Stimulated activated CD4-positive, alpha-beta T cell treated with anti-CD3 and anti-CD28 coated beads, Interleukin-12 subunit alpha, Interleukin-12 subunit beta, amount 100 ng/mL, for 4 hours (primary cell): Measurements from ENCODE around the gene AKAP7.
"Not testable (repeated sequence)": the region's sequence is repeated elsewhere in the genome, so short reads cannot be mapped to it uniquely, and the experiment has no call there.

Experiments
- DNase-seq: peaks from one replicate; pipeline ENCODE4 v3.0.0-alpha.2; 2020

Gene AKAP7

DNA sequence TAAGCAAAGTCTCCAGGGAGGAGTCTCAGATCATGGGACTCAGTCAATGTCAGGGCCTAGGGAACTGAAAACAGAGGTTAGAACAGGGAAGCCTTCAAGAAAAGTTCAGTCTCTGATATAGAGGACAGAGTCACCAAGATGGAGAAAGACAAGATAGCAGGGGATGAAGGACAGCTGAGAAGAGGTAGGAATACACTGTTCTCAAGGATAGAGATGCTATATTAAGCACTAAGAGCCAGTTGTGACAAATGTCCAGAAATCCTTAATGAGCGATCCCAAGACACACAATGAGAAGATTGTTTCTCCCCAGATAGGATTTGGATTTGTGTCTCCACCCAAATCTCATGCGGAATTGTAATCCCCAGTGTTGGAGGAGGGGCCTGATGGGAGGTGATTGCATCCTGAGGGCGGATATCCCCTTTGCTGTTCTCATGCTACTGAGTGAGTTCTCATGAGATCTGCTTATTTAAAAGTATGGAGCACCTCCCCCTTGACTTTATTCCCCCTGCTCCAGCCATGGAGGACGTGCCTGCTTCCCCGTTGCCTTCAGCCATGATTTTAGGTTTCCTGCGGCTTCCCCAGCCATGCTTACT is 168.2 kb downstream of the AKAP7 start:
- no peak for DNase-seq

DNA sequence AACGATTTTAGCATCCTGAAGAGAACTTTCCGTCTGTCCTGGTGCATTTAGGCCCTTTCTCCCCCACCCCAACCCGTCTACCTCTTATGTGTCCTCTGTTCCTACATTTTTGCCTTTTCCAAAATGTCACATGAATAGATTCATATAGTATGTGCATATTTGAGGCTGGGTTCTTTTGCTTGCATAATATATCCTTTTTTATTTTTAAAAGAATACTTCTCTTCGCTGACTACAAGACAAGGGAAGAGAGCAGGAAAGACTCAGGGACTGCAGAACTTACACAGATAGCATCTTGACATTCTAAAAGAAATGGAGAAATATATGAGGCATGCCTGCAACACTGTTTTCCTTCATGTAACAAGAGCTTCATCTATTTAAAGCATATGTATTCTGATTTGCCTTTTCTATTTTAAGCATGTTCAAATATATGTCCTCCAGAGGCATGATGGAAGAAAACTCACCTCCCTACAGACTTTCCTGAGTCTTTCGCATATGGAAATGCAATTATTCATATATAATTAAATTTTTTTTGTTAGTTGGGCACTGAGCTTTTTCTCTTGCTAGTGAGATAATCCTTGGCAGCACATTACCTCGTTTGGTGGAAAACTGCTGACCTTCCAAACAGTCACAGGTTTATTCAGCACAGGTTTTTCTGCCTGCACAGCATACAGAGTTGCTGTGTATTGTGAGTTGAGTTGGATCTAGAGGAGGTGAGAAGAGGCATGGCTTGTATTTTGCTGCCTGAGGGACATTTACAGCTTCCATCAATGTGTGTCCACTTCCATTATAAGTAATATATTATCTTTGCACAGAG is 170.0 kb downstream of the AKAP7 start:
- DNase-seq, result no peak

DNA sequence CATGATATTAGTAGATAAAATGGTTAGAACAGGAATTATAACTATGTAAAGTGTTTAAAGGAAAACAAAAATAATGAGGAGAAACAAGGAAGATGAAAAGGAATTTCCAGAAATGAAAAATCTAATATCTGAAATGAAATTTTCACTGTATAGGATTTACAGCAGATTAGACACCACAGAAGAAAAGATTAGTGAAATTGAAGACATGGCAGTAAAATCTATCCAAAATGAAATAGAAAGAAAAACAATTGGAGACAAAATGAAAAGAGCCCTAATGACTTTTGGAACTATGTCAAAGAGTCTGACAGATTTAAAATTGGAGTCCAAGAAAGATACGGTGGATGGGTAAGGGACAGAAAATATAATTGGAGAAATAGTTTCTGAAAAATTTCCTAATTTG is 174.2 kb downstream of the AKAP7 start:
- DNase-seq, result no peak

DNA sequence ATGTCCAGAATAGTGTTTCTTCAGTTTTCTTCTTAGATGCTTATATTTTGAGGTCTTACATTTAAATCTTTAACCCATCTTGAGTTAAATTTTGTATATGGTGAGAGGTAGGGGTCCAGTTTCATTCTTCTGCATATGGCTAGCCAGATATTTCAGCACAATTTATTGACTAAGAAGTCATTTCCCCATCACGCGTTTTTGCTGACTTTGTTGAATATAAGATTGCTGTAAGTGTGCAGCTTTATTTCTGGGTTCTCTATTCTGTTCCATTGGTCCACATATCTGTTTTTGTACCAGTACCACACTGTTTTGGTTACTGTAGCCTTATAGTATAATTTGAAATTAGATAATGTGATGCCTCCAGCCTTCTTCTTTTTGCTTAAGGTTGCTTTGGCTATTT is 179.6 kb downstream of the AKAP7 start:
- DNase-seq, result no peak

DNA sequence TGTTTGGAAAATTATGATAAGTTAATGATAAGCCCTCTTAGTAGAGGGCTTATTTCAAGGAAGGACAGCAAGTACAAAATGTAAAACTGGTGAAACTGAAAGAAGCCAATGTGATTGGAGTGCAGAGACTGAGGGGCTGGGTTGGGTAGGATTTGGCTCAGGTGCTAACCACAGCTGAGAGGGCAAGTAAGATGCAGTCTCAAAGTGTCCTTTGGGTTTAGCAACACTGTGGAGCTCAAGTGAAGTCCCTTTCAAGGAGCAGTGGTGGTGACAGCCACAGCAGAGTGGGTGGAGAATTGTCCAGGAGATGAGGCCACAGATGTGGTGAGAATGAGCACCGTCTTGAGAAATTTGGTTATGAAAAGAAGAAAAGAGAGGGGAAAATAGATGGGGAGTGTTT is 181.4 kb downstream of the AKAP7 start:
- DNase-seq, result no peak

DNA sequence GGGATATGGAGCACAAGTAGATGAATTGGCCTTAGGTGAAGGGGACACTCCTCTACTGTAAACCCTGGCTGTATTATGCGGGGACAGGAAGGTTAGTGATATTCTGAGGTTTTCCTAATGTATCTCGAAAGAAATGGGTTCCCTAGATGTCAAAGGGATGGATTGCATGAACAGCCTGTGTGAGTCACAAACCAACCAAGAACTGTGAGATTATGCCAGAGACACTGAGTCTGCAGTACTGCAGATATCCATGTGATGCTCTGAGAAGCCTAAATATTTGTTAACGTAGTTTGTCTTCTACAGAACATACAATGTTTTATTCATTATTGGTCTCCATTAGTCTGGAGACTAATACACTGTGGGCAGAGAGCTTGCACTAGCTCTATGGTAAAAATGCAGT is 182.2 kb downstream of the AKAP7 start:
- DNase-seq, result no peak

DNA sequence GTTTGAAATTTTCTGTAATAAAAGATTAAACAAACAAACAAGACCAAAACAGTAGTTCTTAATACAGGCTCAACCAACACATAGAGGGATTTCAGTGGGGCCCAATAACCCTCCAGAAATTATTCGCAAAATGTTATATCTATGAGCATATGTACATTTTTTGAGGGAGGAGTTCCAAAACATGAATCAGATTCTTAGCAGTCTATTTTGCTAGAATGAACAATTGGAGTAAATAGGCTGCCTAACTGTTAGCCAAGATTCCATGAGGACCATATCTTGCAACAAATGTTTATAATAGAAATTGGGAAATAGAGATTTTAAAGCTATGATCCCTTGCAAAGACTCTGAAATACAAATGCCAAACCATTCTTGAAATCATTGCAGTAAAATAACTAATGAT is 186.3 kb downstream of the AKAP7 start:
- DNase-seq, result no peak

DNA sequence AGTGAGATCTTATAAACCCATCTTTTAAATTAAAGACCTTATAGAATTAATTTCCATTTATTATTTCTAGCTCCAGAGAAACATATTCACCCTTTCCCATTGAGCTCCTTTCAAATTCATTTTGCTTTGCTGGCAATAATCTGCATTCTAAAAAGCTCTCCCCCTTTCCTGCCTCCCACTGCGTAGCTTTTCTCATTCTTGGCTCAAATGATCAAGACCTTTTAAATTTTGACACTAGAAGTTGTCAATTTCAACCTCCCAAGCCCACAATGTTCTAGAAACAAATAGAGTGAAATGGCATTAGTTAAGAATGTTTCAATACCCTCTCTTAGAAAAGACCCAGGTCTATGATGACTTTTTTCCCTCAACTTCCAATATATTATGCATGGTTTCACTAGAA is 186.9 kb downstream of the AKAP7 start:
- DNase-seq, result no peak

DNA sequence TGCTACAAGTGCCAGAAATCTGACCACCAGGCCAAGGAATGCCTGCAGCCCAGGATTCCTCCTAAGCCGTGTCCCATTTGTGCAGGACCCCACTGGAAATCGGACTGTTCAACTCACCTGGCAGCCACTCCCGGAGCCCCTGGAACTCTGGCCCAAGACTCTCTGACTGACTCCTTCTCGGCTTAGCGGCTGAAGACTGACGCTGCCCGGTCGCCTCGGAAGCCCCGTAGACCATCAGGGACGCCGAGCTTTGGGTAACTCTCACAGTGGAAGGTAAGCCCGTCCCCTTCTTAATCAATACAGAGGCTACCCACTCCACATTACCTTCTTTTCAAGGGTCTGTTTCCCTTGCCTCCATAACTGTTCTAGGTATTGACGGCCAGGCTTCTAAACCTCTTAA is 190.4 kb downstream of the AKAP7 start:
- not testable (repeated sequence) for DNase-seq

DNA sequence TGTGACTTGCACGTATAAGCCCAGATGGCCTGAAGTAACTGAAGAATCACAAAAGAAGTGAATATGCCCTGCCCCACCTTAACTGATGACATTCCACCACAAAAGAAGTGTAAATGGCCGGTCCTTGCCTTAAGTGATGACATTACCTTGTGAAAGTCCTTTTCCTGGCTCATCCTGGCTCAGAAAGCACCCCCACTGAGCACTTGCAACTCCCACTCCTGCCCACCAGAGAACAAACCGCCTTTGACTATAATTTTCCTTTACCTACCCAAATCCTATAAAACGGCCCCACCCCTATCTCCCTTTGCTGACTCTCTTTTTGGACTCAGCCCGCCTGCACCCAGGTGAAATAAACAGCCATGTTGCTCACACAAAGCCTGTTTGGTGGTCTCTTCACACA is 193.5 kb downstream of the AKAP7 start:
- not testable (repeated sequence) for DNase-seq

DNA sequence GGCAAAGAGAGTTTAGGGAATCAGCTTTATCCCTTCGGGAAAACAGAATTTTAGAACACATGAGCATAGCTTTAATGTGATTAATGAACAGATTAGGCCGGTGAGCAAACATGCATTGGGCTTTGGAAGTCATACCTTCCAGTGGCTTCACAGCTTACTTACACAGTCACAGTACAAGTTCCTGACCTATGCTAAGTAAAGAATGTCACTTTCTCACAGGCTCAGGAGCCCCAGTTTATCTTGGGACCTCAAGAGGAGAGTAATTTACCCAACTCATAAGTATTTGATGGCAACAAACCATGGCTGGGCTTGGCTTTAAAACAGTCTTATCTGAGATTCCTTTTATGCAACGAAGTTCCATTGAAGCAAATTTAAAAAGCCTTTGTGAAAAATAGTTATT is 195.9 kb downstream of the AKAP7 start:
- DNase-seq, result no peak

DNA sequence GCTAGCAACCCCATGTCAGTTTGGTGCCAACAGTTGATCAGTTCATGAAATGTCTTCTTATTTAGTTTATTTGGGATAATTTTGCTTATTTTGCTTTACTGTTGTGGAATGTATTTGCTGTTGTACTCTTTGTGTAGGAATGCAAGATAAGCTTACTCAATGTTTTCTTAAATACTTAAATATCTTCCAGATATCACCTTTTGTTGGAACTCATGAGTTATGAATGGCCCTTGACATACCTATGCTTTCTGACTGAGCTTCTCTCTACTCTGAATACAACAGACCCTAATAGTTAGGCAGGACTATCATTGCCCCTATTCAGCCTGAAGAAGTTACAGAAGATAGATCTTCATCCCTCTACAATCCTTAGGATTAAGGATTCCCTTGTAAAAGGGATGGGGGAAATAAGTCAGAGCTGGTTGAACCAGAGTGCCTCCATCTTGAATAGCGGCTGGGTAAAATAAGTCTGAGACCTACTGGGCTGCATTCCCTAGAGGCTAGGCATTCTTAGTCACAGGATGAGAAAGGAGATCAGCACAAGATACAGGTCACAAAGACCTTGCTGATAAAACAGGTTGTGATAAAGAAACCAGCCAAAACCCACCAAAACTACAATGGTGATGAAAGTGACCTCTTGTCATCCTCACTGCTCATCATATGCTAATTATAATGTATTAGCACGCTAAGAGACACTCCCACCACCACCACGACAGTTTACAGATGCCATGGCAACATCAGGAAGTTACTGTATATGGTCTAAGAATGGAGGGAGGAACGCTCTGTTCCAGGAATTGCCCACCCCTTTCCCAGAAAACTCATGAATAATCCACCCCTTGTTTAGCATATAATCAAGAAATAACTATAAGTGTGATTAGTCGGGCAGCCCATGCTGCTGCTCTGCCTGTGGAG is 196.9 kb downstream of the AKAP7 start:
- DNase-seq, result no peak
